Adrenal gland (tissue), 12 donors: ENCODE data around the gene CUL9. TPM values are rescaled to one million over a fixed set of nuclear protein-coding genes. Genes with fewer than 3 reads are reported as not detected.
A peak's percentile ranks its signal among the peaks of the same experiment; 100 is the strongest.

Experiments used
- DNase-seq, 7 donors: peaks; one replicate each; pipeline ENCODE4 v3.0.0-alpha.2; 2019 to 2020
- H3K27ac ChIP-seq, 5 donors: fragments of 200-600 bp; sonication (generic) in 4 of 5; 1 replicate in 3 of 5; 2 replicates in 2 of 5; pipeline versions ENCODE4 v1.5.1 to v1.8.0; 2016 to 2020; ENCODE audit warnings: mild to moderate bottlenecking in 1 of 5
- H3K27me3 ChIP-seq: fragments of 200-600 bp; 2 replicates; pipeline ENCODE4 v1.8.0; 2021
- H3K36me3 ChIP-seq, 2 donors: fragments of 200-600 bp; replicated peaks in 1 of 2; 1 replicate in 1 of 2; 2 replicates in 1 of 2; pipeline versions ENCODE4 v1.5.1 to v1.8.0; 2018 to 2022
- H3K4me1 ChIP-seq, 2 donors: fragments of 200-600 bp; replicated peaks in 1 of 2; 1 replicate in 1 of 2; 2 replicates in 1 of 2; pipeline versions ENCODE4 v1.5.1 to v1.8.0; 2018 to 2021
- H3K4me3 ChIP-seq, 4 donors: fragments of 200-600 bp; sonication (generic) in 3 of 4; one replicate each; pipeline ENCODE4 v1.5.1; 2016 to 2018
- H3K9me3 ChIP-seq, 3 donors: fragments of 200-600 bp; sonication (generic) in 1 of 3; replicated peaks in 1 of 3; 1 replicate in 2 of 3; 2 replicates in 1 of 3; pipeline versions ENCODE4 v1.5.1 to v1.8.0; 2016 to 2021
- POLR2A ChIP-seq, 2 donors: fragments of 450-650 bp; IDR thresholded peaks; one replicate each; pipeline ENCODE4 v1.6.1; 2017; ENCODE audit warnings: antibody characterized with exemption in 2 of 2, mild to moderate bottlenecking in 2 of 2, moderate library complexity in 1 of 2
- WGBS, 4 donors: extraction: QIAGEN DNeasy Blood & Tissue Kit in 2 of 4; methylation state at CpG; one replicate each; pipeline versions ENCODE4 v1.1.5 to v1.1.7; 2013 to 2017; 5-methylcytosine and 5-hydroxymethylcytosine counted together
- intact Hi-C, 2 donors: fragments of 100-400 bp; cut with DNase I; formaldehyde crosslinking; loops; one replicate each; pipeline versions ENCODE4 v1.14.1 to v1.15.0; 2022 to 2023
- polyA plus RNA-seq, 3 donors: library from polyadenylated mRNA; stranded (reverse); fragments of 200-250 nt in 2 of 3; fragments of 350-450 nt in 1 of 3; fragmentation: Illumina TruSeq in 1 of 3; extraction: RNeasy Lipid Tissue Mini Kit (QIAGEN cat#74804) in 1 of 3; gene quantifications; one replicate each; pipeline ENCODE4 v1.2.3, GENCODE V29; 2013 to 2014
- total RNA-seq, 9 donors: library from RNA; depleted of rRNA in 4 of 9; stranded (reverse); fragments of >200 nt in 4 of 9; fragments of 120-200 nt in 1 of 9; fragmentation: NEBNext Ultra II Directional in 1 of 9; extraction: Animal tissue kit (Norgen Biotek cat#: 25700) in 1 of 9; gene quantifications; one replicate each; pipeline versions ENCODE4 v1.1.0 to v1.2.4, GENCODE V29; 2013 to 2023
- TF ChIP-seq, protein P1 (sequence below), 6 experiments: fragments of 450-650 bp in 4 of 6; fragments of 200-600 bp in 2 of 6; sonication (generic) in 1 of 6; IDR thresholded peaks; 1 replicate in 5 of 6; 2 replicates in 1 of 6; pipeline versions ENCODE4 v1.5.1 to v1.8.0; 2016 to 2021; ENCODE audit warnings: antibody characterized with exemption in 6 of 6, mild to moderate bottlenecking in 2 of 6, moderate library complexity in 1 of 6
- donor health status: healthy with polysubstance abuse.
- donor health status: Bipolar disorder and iron deficiency.
- donor health status: DM: yes; HTN: yes; CAD: no.
- donor health status: DM: no; HTN: no; CAD: no.
- donor health status: DM: no; HTN: no; CAD: no.
- donor health status: DM: yes; HTN: yes; CAD: no.

CUL9 gene
- total and polyA plus RNA-seq, 12 donors, result 13.3 to 195 (median 33.8) TPM

DNA sequence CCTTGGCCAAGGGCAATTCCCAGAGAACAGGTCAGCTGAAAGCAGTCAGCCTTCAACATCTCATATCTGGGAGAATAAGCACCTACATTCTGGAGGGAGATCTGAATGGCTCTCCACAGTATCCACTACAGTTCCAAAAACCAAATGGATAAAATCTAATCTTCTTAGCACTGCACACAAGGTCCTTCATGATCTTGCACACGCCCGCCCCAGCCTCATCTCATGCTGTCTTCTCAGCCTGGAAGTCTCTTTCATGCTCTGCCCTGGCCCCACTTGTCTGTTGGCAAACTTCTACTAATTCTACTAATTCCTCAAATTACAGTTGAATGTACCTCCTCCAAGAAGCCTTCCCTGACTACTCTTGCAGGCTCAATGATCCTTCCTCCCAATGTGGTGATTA, 59.5 kb downstream of the CUL9 start:
- Histone ChIP-seq H3K4me3 (no peak overlapping the region), H3K9me3 (no peaks in the 10 kb centered on the region), H3K27ac (no peak overlapping the region), H3K27me3 (peaks cover 24% of the 10 kb centered on the region), H3K4me1 (peaks cover 0 to 2% of the 10 kb centered on the region in 2 donors), H3K36me3 (no peaks in the 10 kb centered on the region)
- DNase-seq, result no peak
- TF ChIP-seq, protein P1, sequence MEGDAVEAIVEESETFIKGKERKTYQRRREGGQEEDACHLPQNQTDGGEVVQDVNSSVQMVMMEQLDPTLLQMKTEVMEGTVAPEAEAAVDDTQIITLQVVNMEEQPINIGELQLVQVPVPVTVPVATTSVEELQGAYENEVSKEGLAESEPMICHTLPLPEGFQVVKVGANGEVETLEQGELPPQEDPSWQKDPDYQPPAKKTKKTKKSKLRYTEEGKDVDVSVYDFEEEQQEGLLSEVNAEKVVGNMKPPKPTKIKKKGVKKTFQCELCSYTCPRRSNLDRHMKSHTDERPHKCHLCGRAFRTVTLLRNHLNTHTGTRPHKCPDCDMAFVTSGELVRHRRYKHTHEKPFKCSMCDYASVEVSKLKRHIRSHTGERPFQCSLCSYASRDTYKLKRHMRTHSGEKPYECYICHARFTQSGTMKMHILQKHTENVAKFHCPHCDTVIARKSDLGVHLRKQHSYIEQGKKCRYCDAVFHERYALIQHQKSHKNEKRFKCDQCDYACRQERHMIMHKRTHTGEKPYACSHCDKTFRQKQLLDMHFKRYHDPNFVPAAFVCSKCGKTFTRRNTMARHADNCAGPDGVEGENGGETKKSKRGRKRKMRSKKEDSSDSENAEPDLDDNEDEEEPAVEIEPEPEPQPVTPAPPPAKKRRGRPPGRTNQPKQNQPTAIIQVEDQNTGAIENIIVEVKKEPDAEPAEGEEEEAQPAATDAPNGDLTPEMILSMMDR (IDR thresholded peaks at IDR 0.05), result no peak
- no peak for TF ChIP-seq POLR2A (IDR thresholded peaks at IDR 0.05)
- intact Hi-C loops, result no loop called here
- WGBS, 4 donors, result 76 to 96% (median 92%) methylated on average over 2 of the region's 2 CpGs

GRCh38 chr6:43242908-43243663, 61.1 kb downstream of the CUL9 start, which contains the start of gene TTBK1:
TTBK1 (plus strand) TSS chr6:43243481; CDS start chr6:43246661, 3,180 bp downstream.
- Histone ChIP-seq H3K9me3 (no peaks in the 10 kb centered on the region), H3K36me3 (no peaks in the 10 kb centered on the region), H3K4me3 (no peak within 1 kb of the TSS), H3K27me3 (peaks cover 24% of the 10 kb centered on the region), H3K27ac (peak within 1 kb of the TSS in 1 of 5 donors; percentile 30), H3K4me1 (peaks cover 5 to 6% of the 10 kb centered on the region in 2 donors)
- no peak for TF ChIP-seq POLR2A (IDR thresholded peaks at IDR 0.05)
- intact Hi-C loops, result no loop called here
- peak in 1 of 7 donors; percentile 72 for DNase-seq
- 10 to 31% (median 17%) methylated on average over 10 to 47 of the region's 47 CpGs for WGBS, 4 donors

- Histone ChIP-seq H3K27ac (peak overlapping the region in 1 of 5 donors; percentile 30), H3K36me3 (no peaks in the 10 kb centered on the region), H3K27me3 (peaks cover 24% of the 10 kb centered on the region), H3K4me3 (no peak overlapping the region), H3K4me1 (peaks cover 5 to 6% of the 10 kb centered on the region in 2 donors), H3K9me3 (no peaks in the 10 kb centered on the region)
- no peak for DNase-seq
- intact Hi-C loops, result no loop called here
- WGBS, 4 donors, result 28 to 51% (median 31%) methylated on average over 22 to 36 of the region's 37 CpGs
- no peak for TF ChIP-seq POLR2A (IDR thresholded peaks at IDR 0.05)
- TF ChIP-seq, protein P1 (IDR thresholded peaks at IDR 0.05), result no peak
Observed at GRCh38 chr6:43243664-43244321, 61.8 kb downstream of the CUL9 start.

- intact Hi-C loops, result no loop called here
- Histone ChIP-seq H3K4me3 (peak overlapping the region in 3 of 4 donors; percentile 19 to 60 (median 49)), H3K27me3 (peaks cover 22% of the 10 kb centered on the region), H3K4me1 (peaks cover 5 to 6% of the 10 kb centered on the region in 2 donors), H3K36me3 (no peaks in the 10 kb centered on the region), H3K9me3 (no peaks in the 10 kb centered on the region), H3K27ac (peak overlapping the region in 3 of 5 donors; percentile 9 to 75 (median 50))
- peak; percentile 71 to 91 (median 86) for DNase-seq
- WGBS, 4 donors, result 18 to 20% (median 19%) methylated on average over 15 to 27 of the region's 27 CpGs
- TF ChIP-seq, protein P1 (IDR thresholded peaks at IDR 0.05), result no peak
- TF ChIP-seq POLR2A (IDR thresholded peaks at IDR 0.05), result peak in 1 of 2 donors; percentile 9
Observed at GRCh38 chr6:43246301-43247113, 64.5 kb downstream of the CUL9 start.
